Vagina (tissue), 2 donors: Measurements from ENCODE around the gene CHODL. TPM values are rescaled to one million over a fixed set of nuclear protein-coding genes. Genes with fewer than 3 reads are reported as not detected.

ENCODE experiments used
- DNase-seq, 2 donors: peaks; one replicate each; pipeline ENCODE4 v3.0.0-alpha.2; 2017; ENCODE audit errors: extremely low spot score in 2 of 2
- H3K27ac ChIP-seq: fragments of 200-600 bp; sonication (generic); one replicate; pipeline ENCODE4 v1.5.1; 2019
- H3K27me3 ChIP-seq: fragments of 200-600 bp; sonication (generic); one replicate; pipeline ENCODE4 v1.5.1; 2019
- H3K36me3 ChIP-seq, 2 donors: fragments of 200-600 bp; sonication (generic); one replicate each; pipeline ENCODE4 v1.5.1; 2017 to 2019
- H3K4me1 ChIP-seq: fragments of 200-600 bp; sonication (generic); one replicate; pipeline ENCODE4 v1.5.1; 2019
- H3K4me3 ChIP-seq, 2 donors: fragments of 200-600 bp; sonication (generic); 1 replicate in 1 of 2; 2 replicates in 1 of 2; pipeline ENCODE4 v1.5.1; 2016 to 2019
- H3K9me3 ChIP-seq: fragments of 200-600 bp; sonication (generic); one replicate; pipeline ENCODE4 v1.5.1; 2019
- CTCF ChIP-seq, 3 experiments: fragments of 450-650 bp in 2 of 3; fragments of 200-600 bp in 1 of 3; sonication (generic) in 1 of 3; IDR thresholded peaks; one replicate each; pipeline ENCODE4 v1.5.1; 2017 to 2019; ENCODE audit warnings: antibody characterized with exemption in 3 of 3, mild to moderate bottlenecking in 2 of 3, moderate library complexity in 2 of 3
- POLR2A ChIP-seq, 2 donors: fragments of 450-650 bp; IDR thresholded peaks; one replicate each; pipeline ENCODE4 v1.6.1; 2017; ENCODE audit warnings: antibody characterized with exemption in 2 of 2, mild to moderate bottlenecking in 2 of 2, moderate library complexity in 2 of 2
- POLR2AphosphoS5 ChIP-seq, 2 donors: sonication (generic); formaldehyde crosslinking; IDR thresholded peaks; one replicate each; pipeline ENCODE4 v1.9.0; 2017; ENCODE audit warnings: antibody characterized with exemption in 2 of 2, mild to moderate bottlenecking in 2 of 2, low read depth in 1 of 2; ENCODE audit not compliant: insufficient read depth in 1 of 2
- intact Hi-C: fragments of 100-400 bp; cut with DNase I; formaldehyde crosslinking; loops from one replicate; pipeline ENCODE4 v1.15.1; 2023
- total RNA-seq: library from RNA; depleted of rRNA; stranded (reverse); fragments of >200 nt; gene quantifications from one replicate; pipeline ENCODE4 v1.2.3, GENCODE V29; 2016

The CHODL gene
- total RNA-seq, 1 donor from 2014 or later: 3.2 TPM

DNA sequence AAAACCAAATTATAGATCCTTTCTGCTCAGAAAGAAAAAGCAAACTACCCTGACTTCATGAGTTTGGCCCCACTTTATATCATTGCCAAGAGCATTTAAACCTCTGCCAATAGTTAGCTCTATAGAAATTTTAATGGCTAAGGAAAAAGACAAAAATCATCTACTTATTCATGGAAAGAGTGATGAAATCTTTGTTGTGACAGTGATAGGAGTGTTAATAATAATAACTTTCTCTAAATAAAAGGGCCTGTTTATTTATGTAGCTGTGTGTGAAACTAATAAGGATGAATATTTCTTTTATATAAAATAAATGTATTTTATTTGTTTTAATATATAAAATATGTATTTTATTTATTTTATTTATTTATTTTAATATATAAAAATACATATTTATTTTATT lies 6.4 kb downstream of the CHODL start:
- intact Hi-C loops: no loop called here
- TF ChIP-seq POLR2AphosphoS5 (IDR thresholded peaks at IDR 0.05; ENCODE audit: insufficient read depth in 1 of 2, low read depth in 1 of 2) (no peak), CTCF (IDR thresholded peaks at IDR 0.05) (no peak), POLR2A (IDR thresholded peaks at IDR 0.05) (no peak)
- H3K4me3 ChIP-seq: no peak overlapping the region
- H3K36me3 ChIP-seq: no peaks in the 10 kb centered on the region
- H3K4me1 ChIP-seq: no peaks in the 10 kb centered on the region
- no peaks in the 10 kb centered on the region for H3K9me3 ChIP-seq
- no peak overlapping the region for H3K27ac ChIP-seq
- no peaks in the 10 kb centered on the region for H3K27me3 ChIP-seq
- DNase-seq: no peak

DNA sequence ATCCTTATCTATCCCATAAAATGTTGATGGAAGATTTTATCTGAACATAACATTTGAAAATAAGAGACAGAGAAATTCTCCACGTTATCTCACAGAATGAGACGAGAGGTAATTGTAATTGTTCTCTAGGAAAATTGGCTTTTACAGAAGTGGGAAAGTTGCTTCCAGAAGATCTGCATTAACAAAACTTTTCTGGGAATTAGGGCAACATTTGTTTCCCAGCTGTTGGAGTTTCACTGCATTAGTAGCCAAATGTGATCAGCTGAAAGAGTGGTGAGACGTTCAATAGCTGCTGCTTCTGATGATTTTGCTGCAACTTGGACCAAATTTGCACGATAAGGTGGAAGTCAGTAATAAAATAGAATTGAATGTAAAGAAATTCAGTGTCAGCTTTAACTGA lies 7.6 kb downstream of the CHODL start:
- Histone ChIP-seq H3K4me3 (no peak overlapping the region), H3K27me3 (no peaks in the 10 kb centered on the region), H3K36me3 (no peaks in the 10 kb centered on the region), H3K9me3 (no peaks in the 10 kb centered on the region), H3K4me1 (no peaks in the 10 kb centered on the region), H3K27ac (no peak overlapping the region)
- TF ChIP-seq POLR2A (IDR thresholded peaks at IDR 0.05): no peak
- intact Hi-C loops: no loop called here
- DNase-seq: no peak

- TF ChIP-seq POLR2A (IDR thresholded peaks at IDR 0.05): no peak
- no peak for TF ChIP-seq POLR2AphosphoS5 (IDR thresholded peaks at IDR 0.05; ENCODE audit: insufficient read depth in 1 of 2, low read depth in 1 of 2)
- no peak for TF ChIP-seq CTCF (IDR thresholded peaks at IDR 0.05)
- intact Hi-C loops: no loop called here
- no peak for DNase-seq
- H3K9me3 ChIP-seq: no peaks in the 10 kb centered on the region
- no peak overlapping the region for H3K27ac ChIP-seq
- no peaks in the 10 kb centered on the region for H3K36me3 ChIP-seq
- no peak overlapping the region for H3K4me3 ChIP-seq
- H3K4me1 ChIP-seq: no peaks in the 10 kb centered on the region
- no peaks in the 10 kb centered on the region for H3K27me3 ChIP-seq
These were observed 8.0 kb downstream of the CHODL start for GRCh38 chr21:18252680-18253079.

DNA sequence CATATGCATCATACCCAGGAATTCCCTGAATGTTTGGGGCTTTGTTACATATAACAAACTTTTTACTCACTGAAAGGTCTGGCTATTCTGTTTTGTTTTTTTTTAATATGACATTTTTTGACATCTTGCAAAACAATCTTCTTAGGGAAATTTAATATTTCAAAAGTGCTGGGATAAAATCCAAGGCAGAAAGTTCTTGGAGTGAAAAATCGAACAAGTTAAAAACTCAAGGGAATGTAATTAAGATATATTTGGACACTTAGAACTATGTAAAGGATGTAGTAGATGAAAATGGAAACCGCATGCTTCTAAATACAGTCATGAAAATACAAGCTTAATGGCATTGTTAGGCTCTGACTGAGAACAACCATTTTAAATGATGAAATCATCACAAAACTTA lies 8.6 kb downstream of the CHODL start:
- Histone ChIP-seq H3K4me3 (no peak overlapping the region), H3K27me3 (no peaks in the 10 kb centered on the region), H3K4me1 (no peaks in the 10 kb centered on the region), H3K36me3 (no peaks in the 10 kb centered on the region), H3K9me3 (no peaks in the 10 kb centered on the region), H3K27ac (no peak overlapping the region)
- no peak for DNase-seq
- intact Hi-C loops: no loop called here
- TF ChIP-seq CTCF (IDR thresholded peaks at IDR 0.05) (no peak), POLR2A (IDR thresholded peaks at IDR 0.05) (no peak), POLR2AphosphoS5 (IDR thresholded peaks at IDR 0.05; ENCODE audit: insufficient read depth in 1 of 2, low read depth in 1 of 2) (no peak)

- no peak for DNase-seq
- intact Hi-C loops: no loop called here
- TF ChIP-seq CTCF (IDR thresholded peaks at IDR 0.05): no peak
- TF ChIP-seq POLR2AphosphoS5 (IDR thresholded peaks at IDR 0.05; ENCODE audit: insufficient read depth in 1 of 2, low read depth in 1 of 2): no peak
- no peak for TF ChIP-seq POLR2A (IDR thresholded peaks at IDR 0.05)
These were observed 9.2 kb downstream of the CHODL start for GRCh38 chr21:18253799-18254198.

GRCh38 chr21:18265944-18266343 lies 21.3 kb downstream of the CHODL start:
- Histone ChIP-seq H3K27me3 (no peaks in the 10 kb centered on the region), H3K4me1 (no peaks in the 10 kb centered on the region), H3K36me3 (no peaks in the 10 kb centered on the region), H3K4me3 (no peak overlapping the region), H3K27ac (no peak overlapping the region), H3K9me3 (no peaks in the 10 kb centered on the region)
- intact Hi-C loops: no loop called here
- DNase-seq: no peak
- TF ChIP-seq POLR2AphosphoS5 (IDR thresholded peaks at IDR 0.05; ENCODE audit: insufficient read depth in 1 of 2, low read depth in 1 of 2): no peak
- no peak for TF ChIP-seq CTCF (IDR thresholded peaks at IDR 0.05)
- TF ChIP-seq POLR2A (IDR thresholded peaks at IDR 0.05): no peak

More at GRCh38 chr21:18253799-18254198, 9.2 kb downstream of the CHODL start:
- Histone ChIP-seq H3K4me1 (no peaks in the 10 kb centered on the region), H3K4me3 (no peak overlapping the region), H3K36me3 (no peaks in the 10 kb centered on the region), H3K27ac (no peak overlapping the region), H3K27me3 (no peaks in the 10 kb centered on the region), H3K9me3 (no peaks in the 10 kb centered on the region)
